Liver (tissue), 9 donors: ENCODE results near the gene KCNA10. TPM values are rescaled to one million over a fixed set of nuclear protein-coding genes. Genes with fewer than 3 reads are reported as not detected.

ENCODE experiments used
- DNase-seq: peaks from one replicate; pipeline ENCODE4 v3.0.0-alpha.2; 2017; ENCODE audit warnings: low spot score
- H3K27ac ChIP-seq, 2 donors: one replicate each; pipeline ENCODE4 v1.7.0; 2013; ENCODE audit warnings: inconsistent platforms in 2 of 2, low read length in 2 of 2, control low read depth in 1 of 2, low read depth in 1 of 2, mild to moderate bottlenecking in 1 of 2
- H3K27me3 ChIP-seq, 4 donors: one replicate each; pipeline versions ENCODE4 v1.6.1 to v1.7.0; 2013; ENCODE audit warnings: low read length in 3 of 4, inconsistent platforms in 1 of 4, mild to moderate bottlenecking in 1 of 4, moderate library complexity in 1 of 4; ENCODE audit not compliant: control insufficient read depth in 4 of 4, insufficient read depth in 4 of 4
- H3K36me3 ChIP-seq, 4 donors: one replicate each; pipeline versions ENCODE4 v1.6.1 to v1.7.0; 2013; ENCODE audit warnings: low read length in 3 of 4, mild to moderate bottlenecking in 3 of 4, low read depth in 1 of 4, moderate library complexity in 1 of 4; ENCODE audit not compliant: control insufficient read depth in 4 of 4, insufficient read depth in 3 of 4
- H3K4me1 ChIP-seq, 4 donors: one replicate each; pipeline versions ENCODE4 v1.6.1 to v1.7.0; 2013; ENCODE audit warnings: low read length in 3 of 4, mild to moderate bottlenecking in 3 of 4, moderate library complexity in 1 of 4; ENCODE audit not compliant: control insufficient read depth in 4 of 4, insufficient read depth in 4 of 4
- H3K4me3 ChIP-seq, 3 donors: one replicate each; pipeline versions ENCODE4 v1.6.1 to v1.7.0; 2013; ENCODE audit warnings: low read length in 3 of 3, control low read depth in 1 of 3, low read depth in 1 of 3, mild to moderate bottlenecking in 1 of 3
- H3K9ac ChIP-seq, 2 donors: one replicate each; pipeline ENCODE4 v1.7.0; 2013; ENCODE audit warnings: low read length in 2 of 2, mild to moderate bottlenecking in 2 of 2, moderate library complexity in 2 of 2, control low read depth in 1 of 2, low read depth in 1 of 2
- H3K9me3 ChIP-seq, 4 donors: one replicate each; pipeline versions ENCODE4 v1.6.1 to v1.7.0; 2013; ENCODE audit warnings: low read length in 3 of 4; ENCODE audit not compliant: control insufficient read depth in 4 of 4
- EGR1 ChIP-seq, 2 donors: IDR thresholded peaks; 2 replicates each; pipeline ENCODE4 v1.6.1; 2016 to 2018; ENCODE audit warnings: antibody characterized with exemption in 2 of 2, low read depth in 2 of 2
- FOXA1 ChIP-seq: IDR thresholded peaks from 2 replicates; pipeline ENCODE4 v1.6.1; 2016; ENCODE audit warnings: antibody characterized with exemption
- FOXA2 ChIP-seq: IDR thresholded peaks from 2 replicates; pipeline ENCODE4 v1.6.1; 2016; ENCODE audit warnings: antibody characterized with exemption
- GABPA ChIP-seq, 2 donors: IDR thresholded peaks in 1 of 2; conservative IDR thresholded peaks in 1 of 2; 2 replicates each; pipeline ENCODE4 v1.6.1; 2016; ENCODE audit warnings: antibody characterized with exemption in 2 of 2, mild to moderate bottlenecking in 1 of 2, moderate library complexity in 1 of 2
- HNF4A ChIP-seq, 2 donors: conservative IDR thresholded peaks; 2 replicates each; pipeline ENCODE4 v1.6.1; 2016; ENCODE audit warnings: antibody characterized with exemption in 2 of 2, mild to moderate bottlenecking in 2 of 2
- HNF4G ChIP-seq: IDR thresholded peaks from 2 replicates; pipeline ENCODE4 v1.6.1; 2016; ENCODE audit warnings: antibody characterized with exemption
- JUND ChIP-seq, 2 donors: IDR thresholded peaks; 2 replicates each; pipeline ENCODE4 v1.6.1; 2016; ENCODE audit warnings: antibody characterized with exemption in 2 of 2
- NR2F2 ChIP-seq: IDR thresholded peaks from 2 replicates; pipeline ENCODE4 v1.6.1; 2016; ENCODE audit warnings: antibody characterized with exemption
- RAD21 ChIP-seq, 2 donors: IDR thresholded peaks; 2 replicates each; pipeline ENCODE4 v1.6.1; 2016; ENCODE audit warnings: antibody characterized with exemption in 2 of 2, mild to moderate bottlenecking in 2 of 2
- RXRA ChIP-seq, 2 donors: IDR thresholded peaks; 2 replicates each; pipeline ENCODE4 v1.6.1; 2017 to 2018; ENCODE audit warnings: antibody characterized with exemption in 2 of 2, mild to moderate bottlenecking in 1 of 2
- SP1 ChIP-seq: IDR thresholded peaks from 2 replicates; pipeline ENCODE4 v1.6.1; 2018; ENCODE audit warnings: antibody characterized with exemption, mild to moderate bottlenecking
- TAF1 ChIP-seq: conservative IDR thresholded peaks from 2 replicates; pipeline ENCODE4 v1.6.1; 2016; ENCODE audit warnings: antibody characterized with exemption, mild to moderate bottlenecking
- YY1 ChIP-seq: IDR thresholded peaks from 2 replicates; pipeline ENCODE4 v1.6.1; 2016; ENCODE audit warnings: antibody characterized with exemption, mild to moderate bottlenecking
- WGBS: extraction: QIAGEN DNeasy Blood & Tissue Kit; methylation state at CpG from one replicate; pipeline ENCODE4 v1.1.7; 2013; 5-methylcytosine and 5-hydroxymethylcytosine counted together
- polyA plus RNA-seq, 2 donors: library from polyadenylated mRNA; stranded (reverse) in 1 of 2; unstranded in 1 of 2; fragments of 200-250 nt in 1 of 2; fragments of >200 nt in 1 of 2; fragmentation: Nextera tagmentation in 1 of 2; extraction: Ambion mirVana in 1 of 2; gene quantifications; one replicate each; pipeline versions ENCODE4 v1.2.1 to v1.2.3, GENCODE V29; 2013 to 2015
- total RNA-seq, 2 donors: library from RNA; depleted of rRNA; stranded (reverse); fragments of >200 nt; gene quantifications; one replicate each; pipeline ENCODE4 v1.2.3, GENCODE V29; 2014
- TF ChIP-seq, protein P1 (sequence below): IDR thresholded peaks from 2 replicates; pipeline ENCODE4 v1.6.1; 2016; ENCODE audit warnings: antibody characterized with exemption
- TF ChIP-seq, protein P2 (sequence below): fragments of 150-350 bp; IDR thresholded peaks from 2 replicates; pipeline ENCODE4 v1.5.1; 2017; ENCODE audit warnings: improper control_type of control experiment, low read depth, low read length; ENCODE audit not compliant: missing input control
- TF ChIP-seq, protein P3 (sequence below): IDR thresholded peaks from 2 replicates; pipeline ENCODE4 v1.6.1; 2016; ENCODE audit warnings: antibody characterized with exemption
- TF ChIP-seq, protein P4 (sequence below): IDR thresholded peaks from 2 replicates; pipeline ENCODE4 v1.6.1; 2016; ENCODE audit warnings: antibody characterized with exemption
- TF ChIP-seq, protein P5 (sequence below): IDR thresholded peaks from 2 replicates; pipeline ENCODE4 v1.6.1; 2016; ENCODE audit warnings: antibody characterized with exemption, mild to moderate bottlenecking
- donor health status: healthy.
- donor health status: healthy.
- donor health status: healthy.
- donor health status: healthy.
- donor health status: healthy.

The KCNA10 gene
- total and polyA plus RNA-seq, 4 donors = not detected

DNA sequence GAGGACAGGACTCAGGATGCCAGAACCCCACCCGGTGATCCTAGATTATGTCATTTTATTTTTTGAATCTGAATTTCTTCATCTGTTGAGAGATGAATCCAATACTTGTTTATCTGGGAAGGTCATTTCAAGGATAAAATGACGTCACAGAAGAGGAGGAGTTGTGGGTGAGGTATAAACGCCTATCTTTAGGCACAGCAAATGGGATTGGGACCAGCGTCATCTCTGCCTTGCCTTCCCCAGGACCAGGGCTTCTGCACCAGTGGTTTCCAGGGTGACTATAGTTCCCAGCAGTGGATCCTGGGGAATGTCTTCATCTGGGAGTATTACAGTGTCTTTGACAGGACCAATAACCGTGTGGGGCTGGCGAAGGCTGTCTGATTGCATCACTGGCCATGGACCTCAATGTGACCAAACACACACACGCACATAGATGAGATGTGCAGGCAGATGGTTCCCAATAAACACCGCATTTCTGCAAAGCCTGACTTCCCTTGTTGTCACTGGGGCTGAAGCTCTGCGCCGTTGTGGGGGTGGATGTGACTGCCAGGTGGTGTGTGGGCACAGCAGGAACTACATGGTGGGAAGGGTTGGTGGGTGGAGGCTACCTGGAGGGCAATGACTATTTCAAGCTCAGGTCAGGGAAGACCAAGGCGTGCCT is 28.1 kb downstream of the KCNA10 start (continued):
- no peak for TF ChIP-seq SP1
- no peak for TF ChIP-seq RAD21 (IDR thresholded peaks at IDR 0.05)

DNA sequence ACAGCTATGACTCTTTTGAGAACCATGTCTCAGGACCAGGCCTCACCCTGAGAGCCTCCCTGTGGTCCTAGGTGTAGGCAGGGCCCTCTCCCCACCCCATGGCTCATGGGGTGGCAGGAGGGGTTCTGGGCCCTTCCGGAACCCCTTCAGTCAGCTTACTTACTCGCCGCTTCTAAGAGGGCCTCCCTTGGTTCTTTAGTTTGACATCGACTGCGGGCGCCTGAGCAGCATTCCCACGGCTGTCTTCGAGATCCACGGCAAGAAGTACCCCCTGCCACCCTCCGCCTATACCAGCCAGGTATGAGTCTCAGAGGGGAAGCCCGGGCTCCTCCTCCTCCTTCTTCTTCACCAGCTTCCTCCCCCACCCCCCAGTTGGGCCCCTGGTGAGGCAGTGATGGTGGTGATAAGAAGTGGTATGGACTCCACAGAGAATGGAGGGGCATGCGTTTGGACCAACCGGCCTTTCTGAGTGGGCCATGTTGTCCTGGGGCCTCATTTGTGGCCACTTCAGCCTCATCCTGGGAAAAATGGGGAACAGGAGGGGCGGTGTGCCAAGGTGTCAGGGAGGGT is 28.9 kb downstream of the KCNA10 start:
- Histone ChIP-seq H3K9me3 (no peaks in the 10 kb centered on the region), H3K9ac (no peak overlapping the region), H3K27ac (no peak overlapping the region), H3K4me1 (no peaks in the 10 kb centered on the region), H3K4me3 (no peak overlapping the region), H3K27me3 (no peaks in the 10 kb centered on the region), H3K36me3 (no peaks in the 10 kb centered on the region)
- TF ChIP-seq GABPA (IDR thresholded peaks at IDR 0.05 in 1 of 2, conservative IDR thresholded peaks at IDR 0.05 in 1 of 2) = no peak
- TF ChIP-seq SP1 = no peak
- no peak for TF ChIP-seq RAD21 (IDR thresholded peaks at IDR 0.05)
- TF ChIP-seq, protein P1, sequence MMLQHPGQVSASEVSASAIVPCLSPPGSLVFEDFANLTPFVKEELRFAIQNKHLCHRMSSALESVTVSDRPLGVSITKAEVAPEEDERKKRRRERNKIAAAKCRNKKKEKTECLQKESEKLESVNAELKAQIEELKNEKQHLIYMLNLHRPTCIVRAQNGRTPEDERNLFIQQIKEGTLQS = no peak
- no peak for TF ChIP-seq FOXA1
- TF ChIP-seq HNF4G = no peak
- TF ChIP-seq, protein P2, sequence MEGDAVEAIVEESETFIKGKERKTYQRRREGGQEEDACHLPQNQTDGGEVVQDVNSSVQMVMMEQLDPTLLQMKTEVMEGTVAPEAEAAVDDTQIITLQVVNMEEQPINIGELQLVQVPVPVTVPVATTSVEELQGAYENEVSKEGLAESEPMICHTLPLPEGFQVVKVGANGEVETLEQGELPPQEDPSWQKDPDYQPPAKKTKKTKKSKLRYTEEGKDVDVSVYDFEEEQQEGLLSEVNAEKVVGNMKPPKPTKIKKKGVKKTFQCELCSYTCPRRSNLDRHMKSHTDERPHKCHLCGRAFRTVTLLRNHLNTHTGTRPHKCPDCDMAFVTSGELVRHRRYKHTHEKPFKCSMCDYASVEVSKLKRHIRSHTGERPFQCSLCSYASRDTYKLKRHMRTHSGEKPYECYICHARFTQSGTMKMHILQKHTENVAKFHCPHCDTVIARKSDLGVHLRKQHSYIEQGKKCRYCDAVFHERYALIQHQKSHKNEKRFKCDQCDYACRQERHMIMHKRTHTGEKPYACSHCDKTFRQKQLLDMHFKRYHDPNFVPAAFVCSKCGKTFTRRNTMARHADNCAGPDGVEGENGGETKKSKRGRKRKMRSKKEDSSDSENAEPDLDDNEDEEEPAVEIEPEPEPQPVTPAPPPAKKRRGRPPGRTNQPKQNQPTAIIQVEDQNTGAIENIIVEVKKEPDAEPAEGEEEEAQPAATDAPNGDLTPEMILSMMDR = no peak
- no peak for TF ChIP-seq HNF4A (conservative IDR thresholded peaks at IDR 0.05)
- TF ChIP-seq, protein P3, sequence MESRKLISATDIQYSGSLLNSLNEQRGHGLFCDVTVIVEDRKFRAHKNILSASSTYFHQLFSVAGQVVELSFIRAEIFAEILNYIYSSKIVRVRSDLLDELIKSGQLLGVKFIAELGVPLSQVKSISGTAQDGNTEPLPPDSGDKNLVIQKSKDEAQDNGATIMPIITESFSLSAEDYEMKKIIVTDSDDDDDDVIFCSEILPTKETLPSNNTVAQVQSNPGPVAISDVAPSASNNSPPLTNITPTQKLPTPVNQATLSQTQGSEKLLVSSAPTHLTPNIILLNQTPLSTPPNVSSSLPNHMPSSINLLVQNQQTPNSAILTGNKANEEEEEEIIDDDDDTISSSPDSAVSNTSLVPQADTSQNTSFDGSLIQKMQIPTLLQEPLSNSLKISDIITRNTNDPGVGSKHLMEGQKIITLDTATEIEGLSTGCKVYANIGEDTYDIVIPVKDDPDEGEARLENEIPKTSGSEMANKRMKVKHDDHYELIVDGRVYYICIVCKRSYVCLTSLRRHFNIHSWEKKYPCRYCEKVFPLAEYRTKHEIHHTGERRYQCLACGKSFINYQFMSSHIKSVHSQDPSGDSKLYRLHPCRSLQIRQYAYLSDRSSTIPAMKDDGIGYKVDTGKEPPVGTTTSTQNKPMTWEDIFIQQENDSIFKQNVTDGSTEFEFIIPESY = no peak
- TF ChIP-seq JUND (IDR thresholded peaks at IDR 0.05) = no peak
- no peak for TF ChIP-seq EGR1 (IDR thresholded peaks at IDR 0.05; ENCODE audit: low read depth in 2 of 2)
- TF ChIP-seq FOXA2 = no peak
- TF ChIP-seq, protein P4, sequence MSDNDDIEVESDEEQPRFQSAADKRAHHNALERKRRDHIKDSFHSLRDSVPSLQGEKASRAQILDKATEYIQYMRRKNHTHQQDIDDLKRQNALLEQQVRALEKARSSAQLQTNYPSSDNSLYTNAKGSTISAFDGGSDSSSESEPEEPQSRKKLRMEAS = no peak
- TF ChIP-seq RXRA (IDR thresholded peaks at IDR 0.05) = no peak
- no peak for TF ChIP-seq NR2F2
- no peak for TF ChIP-seq TAF1
- TF ChIP-seq, protein P5, sequence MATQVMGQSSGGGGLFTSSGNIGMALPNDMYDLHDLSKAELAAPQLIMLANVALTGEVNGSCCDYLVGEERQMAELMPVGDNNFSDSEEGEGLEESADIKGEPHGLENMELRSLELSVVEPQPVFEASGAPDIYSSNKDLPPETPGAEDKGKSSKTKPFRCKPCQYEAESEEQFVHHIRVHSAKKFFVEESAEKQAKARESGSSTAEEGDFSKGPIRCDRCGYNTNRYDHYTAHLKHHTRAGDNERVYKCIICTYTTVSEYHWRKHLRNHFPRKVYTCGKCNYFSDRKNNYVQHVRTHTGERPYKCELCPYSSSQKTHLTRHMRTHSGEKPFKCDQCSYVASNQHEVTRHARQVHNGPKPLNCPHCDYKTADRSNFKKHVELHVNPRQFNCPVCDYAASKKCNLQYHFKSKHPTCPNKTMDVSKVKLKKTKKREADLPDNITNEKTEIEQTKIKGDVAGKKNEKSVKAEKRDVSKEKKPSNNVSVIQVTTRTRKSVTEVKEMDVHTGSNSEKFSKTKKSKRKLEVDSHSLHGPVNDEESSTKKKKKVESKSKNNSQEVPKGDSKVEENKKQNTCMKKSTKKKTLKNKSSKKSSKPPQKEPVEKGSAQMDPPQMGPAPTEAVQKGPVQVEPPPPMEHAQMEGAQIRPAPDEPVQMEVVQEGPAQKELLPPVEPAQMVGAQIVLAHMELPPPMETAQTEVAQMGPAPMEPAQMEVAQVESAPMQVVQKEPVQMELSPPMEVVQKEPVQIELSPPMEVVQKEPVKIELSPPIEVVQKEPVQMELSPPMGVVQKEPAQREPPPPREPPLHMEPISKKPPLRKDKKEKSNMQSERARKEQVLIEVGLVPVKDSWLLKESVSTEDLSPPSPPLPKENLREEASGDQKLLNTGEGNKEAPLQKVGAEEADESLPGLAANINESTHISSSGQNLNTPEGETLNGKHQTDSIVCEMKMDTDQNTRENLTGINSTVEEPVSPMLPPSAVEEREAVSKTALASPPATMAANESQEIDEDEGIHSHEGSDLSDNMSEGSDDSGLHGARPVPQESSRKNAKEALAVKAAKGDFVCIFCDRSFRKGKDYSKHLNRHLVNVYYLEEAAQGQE = no peak
- TF ChIP-seq YY1 = no peak
- 87% methylated on average over 14 of the region's 14 CpGs for WGBS
- no peak for DNase-seq
